Measurements from ENCODE around the gene DYDC2. TPM values are rescaled to one million over a fixed set of nuclear protein-coding genes. Genes with fewer than 3 reads are reported as not detected.
"Not testable (repeated sequence)": the region's sequence is repeated elsewhere in the genome, so short reads cannot be mapped to it uniquely, and the experiment has no call there.

Gene DYDC2
- total RNA-seq, 1 donor from 2014 or later, result 2.5 TPM

- peaks cover 4% of the 10 kb centered on the region for H3K36me3 Mint-ChIP-seq (ENCODE audit: low read depth)
- no peak overlapping the region for H3K4me3 Mint-ChIP-seq
- H3K27me3 Mint-ChIP-seq (ENCODE audit: low read depth), result no peaks in the 10 kb centered on the region
- H3K4me1 Mint-ChIP-seq, result peaks cover 65% of the 10 kb centered on the region
- no peaks in the 10 kb centered on the region for H3K9me3 Mint-ChIP-seq
- TF ChIP-seq CTCF (conservative IDR thresholded peaks at IDR 0.05), result no peak
- H3K27ac Mint-ChIP-seq (ENCODE audit: unreplicated experiment), result no peak overlapping the region
- no peak for DNase-seq (ENCODE audit: low read depth, low spot score)
These were observed 60.0 kb downstream of the DYDC2 start for GRCh38 chr10:80416479-80417098.

- H3K27me3 Mint-ChIP-seq (ENCODE audit: low read depth); DNase-seq (ENCODE audit: low read depth, low spot score); H3K4me3 Mint-ChIP-seq; H3K36me3 Mint-ChIP-seq (ENCODE audit: low read depth); H3K9me3 Mint-ChIP-seq: not testable (repeated sequence)
- Mint-ChIP-seq H3K27ac (ENCODE audit: unreplicated experiment) (peak overlapping the region; percentile 69), H3K4me1 (peaks cover 59% of the 10 kb centered on the region)
These were observed 60.7 kb downstream of the DYDC2 start for GRCh38 chr10:80417256-80417655.

Other genes starting within 250 kb of the DYDC2 start
- 24.1 and 27.5 TPM in 2 replicates for gene PLAC9, start 224.1 kb upstream of the DYDC2 start, total RNA-seq
- gene ANXA11, start 151.2 kb upstream of the DYDC2 start, total RNA-seq, result 25.7 and 36.6 TPM in 2 replicates
- 0.11 TPM in 1 of 2 replicates, not detected in the other for gene MAT1A, start 67.1 kb upstream of the DYDC2 start, total RNA-seq
- not detected in 2 replicates for gene DYDC1, start within 50 bp of the DYDC2 start, total RNA-seq
- gene PRXL2A, start 51.8 kb downstream of the DYDC2 start, total RNA-seq, result 156 and 161 TPM in 2 replicates
- gene TSPAN14, start 97.5 kb downstream of the DYDC2 start, total RNA-seq, result 140 and 144 TPM in 2 replicates
- gene SH2D4B, start 181.1 kb downstream of the DYDC2 start, total RNA-seq, result 0.09 and 0.16 TPM in 2 replicates

Data from neural crest cell (in vitro differentiated cells).